SK-N-SH treated with all-trans-retinoic acid at 6 μM for 48 hours (cell line): Measurements from ENCODE around the gene ZNF462.

Experiments used
- CREB5 ChIP-seq: fragments of 250-450 bp; sonication (Bioruptor Pico); IDR thresholded peaks from 2 replicates; pipeline ENCODE4 v1.5.1; 2020; ENCODE audit warnings: low read depth, mild to moderate bottlenecking, moderate library complexity
- GLIS3 ChIP-seq: fragments of 250-450 bp; sonication (Bioruptor Pico); IDR thresholded peaks from 2 replicates; pipeline ENCODE4 v1.5.0; 2020; ENCODE audit warnings: mild to moderate bottlenecking, moderate library complexity
- RARB ChIP-seq: fragments of 250-450 bp; sonication (Bioruptor Pico); IDR thresholded peaks from 2 replicates; pipeline ENCODE4 v1.8.0; 2021; ENCODE audit warnings: mild to moderate bottlenecking, moderate library complexity
- SNAI2 ChIP-seq: fragments of 250-450 bp; sonication (Bioruptor Pico); IDR thresholded peaks from 2 replicates; pipeline ENCODE4 v1.5.0; 2020; ENCODE audit warnings: mild to moderate bottlenecking, moderate library complexity
- ZFP30 ChIP-seq: fragments of 450-650 bp; formaldehyde crosslinking; IDR thresholded peaks from 2 replicates; pipeline ENCODE4 v1.5.0; 2022; ENCODE audit warnings: mild to moderate bottlenecking, moderate library complexity
- TF ChIP-seq, protein P1 (sequence below): fragments of 250-450 bp; sonication (Bioruptor Pico); IDR thresholded peaks from 2 replicates; pipeline ENCODE4 v1.8.0; 2020; ENCODE audit warnings: mild to moderate bottlenecking, moderate library complexity, borderline replicate concordance
- TF ChIP-seq, protein P2 (sequence below): fragments of 250-450 bp; sonication (Bioruptor Pico); IDR thresholded peaks from 2 replicates; pipeline ENCODE4 v1.8.0; 2021; ENCODE audit warnings: low read depth, mild to moderate bottlenecking, moderate library complexity, borderline replicate concordance

DNA sequence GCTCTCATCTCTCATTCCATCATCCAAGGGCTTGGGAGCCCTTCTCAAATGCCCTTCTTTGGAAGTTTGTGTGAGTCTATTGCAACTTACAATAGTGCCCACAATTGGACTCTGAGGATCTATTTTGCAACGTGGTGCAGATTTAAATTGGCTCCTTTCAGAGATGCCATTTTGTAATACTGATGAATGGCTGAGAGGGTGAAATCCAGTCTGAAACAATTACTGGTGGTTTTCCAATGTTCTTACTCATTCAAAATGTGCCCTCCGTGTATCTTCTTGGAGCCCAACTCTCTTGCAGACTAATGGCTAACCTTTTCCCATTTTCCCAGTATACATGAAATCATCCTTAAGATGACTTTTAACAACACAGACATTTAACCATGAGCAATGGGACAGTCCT, 6.1 kb downstream of the ZNF462 start:
- TF ChIP-seq, protein P1, sequence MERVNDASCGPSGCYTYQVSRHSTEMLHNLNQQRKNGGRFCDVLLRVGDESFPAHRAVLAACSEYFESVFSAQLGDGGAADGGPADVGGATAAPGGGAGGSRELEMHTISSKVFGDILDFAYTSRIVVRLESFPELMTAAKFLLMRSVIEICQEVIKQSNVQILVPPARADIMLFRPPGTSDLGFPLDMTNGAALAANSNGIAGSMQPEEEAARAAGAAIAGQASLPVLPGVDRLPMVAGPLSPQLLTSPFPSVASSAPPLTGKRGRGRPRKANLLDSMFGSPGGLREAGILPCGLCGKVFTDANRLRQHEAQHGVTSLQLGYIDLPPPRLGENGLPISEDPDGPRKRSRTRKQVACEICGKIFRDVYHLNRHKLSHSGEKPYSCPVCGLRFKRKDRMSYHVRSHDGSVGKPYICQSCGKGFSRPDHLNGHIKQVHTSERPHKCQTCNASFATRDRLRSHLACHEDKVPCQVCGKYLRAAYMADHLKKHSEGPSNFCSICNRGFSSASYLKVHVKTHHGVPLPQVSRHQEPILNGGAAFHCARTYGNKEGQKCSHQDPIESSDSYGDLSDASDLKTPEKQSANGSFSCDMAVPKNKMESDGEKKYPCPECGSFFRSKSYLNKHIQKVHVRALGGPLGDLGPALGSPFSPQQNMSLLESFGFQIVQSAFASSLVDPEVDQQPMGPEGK (CRISPR knock-in tag), result no peak
- TF ChIP-seq, protein P2, sequence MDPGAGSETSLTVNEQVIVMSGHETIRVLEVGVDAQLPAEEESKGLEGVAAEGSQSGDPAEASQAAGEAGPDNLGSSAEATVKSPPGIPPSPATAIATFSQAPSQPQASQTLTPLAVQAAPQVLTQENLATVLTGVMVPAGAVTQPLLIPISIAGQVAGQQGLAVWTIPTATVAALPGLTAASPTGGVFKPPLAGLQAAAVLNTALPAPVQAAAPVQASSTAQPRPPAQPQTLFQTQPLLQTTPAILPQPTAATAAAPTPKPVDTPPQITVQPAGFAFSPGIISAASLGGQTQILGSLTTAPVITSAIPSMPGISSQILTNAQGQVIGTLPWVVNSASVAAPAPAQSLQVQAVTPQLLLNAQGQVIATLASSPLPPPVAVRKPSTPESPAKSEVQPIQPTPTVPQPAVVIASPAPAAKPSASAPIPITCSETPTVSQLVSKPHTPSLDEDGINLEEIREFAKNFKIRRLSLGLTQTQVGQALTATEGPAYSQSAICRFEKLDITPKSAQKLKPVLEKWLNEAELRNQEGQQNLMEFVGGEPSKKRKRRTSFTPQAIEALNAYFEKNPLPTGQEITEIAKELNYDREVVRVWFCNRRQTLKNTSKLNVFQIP (CRISPR knock-in tag), result no peak
- TF ChIP-seq GLIS3 (CRISPR knock-in tag) (no peak), RARB (CRISPR knock-in tag) (no peak), SNAI2 (no peak), CREB5 (CRISPR knock-in tag) (no peak), ZFP30 (no peak)
